ENCODE data around the gene CRIP3.

CRIP3 gene

DNA sequence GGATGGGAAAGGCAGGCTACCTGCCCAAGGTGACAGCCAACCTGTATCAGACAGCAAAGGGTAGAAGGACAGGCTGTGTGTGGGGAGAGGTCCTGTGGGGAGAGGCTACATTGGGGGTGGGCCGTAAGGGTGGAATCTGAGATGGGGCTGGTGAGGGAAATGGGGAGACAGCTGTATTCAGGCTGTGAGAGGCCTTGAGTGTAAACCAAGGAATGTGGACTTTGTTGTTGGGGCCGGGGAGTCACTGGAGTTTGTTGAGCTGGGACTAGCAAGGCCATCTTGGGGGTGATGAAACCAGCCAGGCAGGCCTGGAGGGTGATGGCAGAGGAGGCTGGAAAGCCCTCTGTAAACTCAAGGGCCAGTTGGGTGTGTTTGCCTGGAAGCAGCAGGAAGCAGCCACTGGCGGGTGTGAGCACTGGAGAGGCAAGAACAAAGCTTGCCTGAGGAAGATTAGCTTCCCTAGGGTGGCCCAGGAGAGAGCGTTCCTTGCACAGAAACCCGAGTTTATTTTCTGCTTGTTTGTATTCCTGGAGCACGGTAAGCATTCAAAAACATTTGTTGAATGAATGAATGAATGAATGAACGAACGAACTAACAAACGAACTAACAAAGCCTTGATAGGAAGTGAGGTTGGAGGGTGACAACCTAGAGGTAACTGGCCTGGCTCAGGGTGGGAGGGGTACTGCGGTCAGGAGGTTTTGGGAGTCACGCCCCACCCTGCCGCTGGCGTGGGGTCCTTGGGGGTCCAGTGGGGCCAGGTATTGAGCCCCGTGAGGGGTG is 46.4 kb downstream of the CRIP3 start:
- Histone ChIP-seq H3K27ac (ENCODE audit: low read depth, low read length) (no peak overlapping the region), H3K27me3 (ENCODE audit: low read length) (no peaks in the 10 kb centered on the region), H3K9me3 (ENCODE audit: insufficient read depth, low read length) (no peaks in the 10 kb centered on the region), H3F3A (ENCODE audit: insufficient read depth) (no peaks in the 10 kb centered on the region), H3K9ac (ENCODE audit: low read length) (no peak overlapping the region), H4K20me1 (ENCODE audit: low read depth, low read length) (no peaks in the 10 kb centered on the region), H3K36me3 (ENCODE audit: low read length) (no peaks in the 10 kb centered on the region), H3K4me3 (ENCODE audit: insufficient read depth, low read length, poor library complexity, severe bottlenecking) (no peak overlapping the region), H2AFZ (ENCODE audit: low read depth, low read length, severe bottlenecking) (no peak overlapping the region), H3K9me2 (replicated peaks; ENCODE audit: insufficient read depth, low read length) (no peaks in the 10 kb centered on the region), H3K4me2 (ENCODE audit: low read depth, low read length, poor library complexity, severe bottlenecking) (no peak overlapping the region), H3K79me2 (ENCODE audit: insufficient read depth, low read length) (no peaks in the 10 kb centered on the region)
- TF ChIP-seq, protein P1, sequence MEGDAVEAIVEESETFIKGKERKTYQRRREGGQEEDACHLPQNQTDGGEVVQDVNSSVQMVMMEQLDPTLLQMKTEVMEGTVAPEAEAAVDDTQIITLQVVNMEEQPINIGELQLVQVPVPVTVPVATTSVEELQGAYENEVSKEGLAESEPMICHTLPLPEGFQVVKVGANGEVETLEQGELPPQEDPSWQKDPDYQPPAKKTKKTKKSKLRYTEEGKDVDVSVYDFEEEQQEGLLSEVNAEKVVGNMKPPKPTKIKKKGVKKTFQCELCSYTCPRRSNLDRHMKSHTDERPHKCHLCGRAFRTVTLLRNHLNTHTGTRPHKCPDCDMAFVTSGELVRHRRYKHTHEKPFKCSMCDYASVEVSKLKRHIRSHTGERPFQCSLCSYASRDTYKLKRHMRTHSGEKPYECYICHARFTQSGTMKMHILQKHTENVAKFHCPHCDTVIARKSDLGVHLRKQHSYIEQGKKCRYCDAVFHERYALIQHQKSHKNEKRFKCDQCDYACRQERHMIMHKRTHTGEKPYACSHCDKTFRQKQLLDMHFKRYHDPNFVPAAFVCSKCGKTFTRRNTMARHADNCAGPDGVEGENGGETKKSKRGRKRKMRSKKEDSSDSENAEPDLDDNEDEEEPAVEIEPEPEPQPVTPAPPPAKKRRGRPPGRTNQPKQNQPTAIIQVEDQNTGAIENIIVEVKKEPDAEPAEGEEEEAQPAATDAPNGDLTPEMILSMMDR (IDR thresholded peaks at IDR 0.05; ENCODE audit: insufficient read depth, low read length, poor library complexity, severe bottlenecking), result no peak
- TF ChIP-seq EZH2phosphoT487 (conservative IDR thresholded peaks at IDR 0.05; ENCODE audit: low read length), result no peak

DNA sequence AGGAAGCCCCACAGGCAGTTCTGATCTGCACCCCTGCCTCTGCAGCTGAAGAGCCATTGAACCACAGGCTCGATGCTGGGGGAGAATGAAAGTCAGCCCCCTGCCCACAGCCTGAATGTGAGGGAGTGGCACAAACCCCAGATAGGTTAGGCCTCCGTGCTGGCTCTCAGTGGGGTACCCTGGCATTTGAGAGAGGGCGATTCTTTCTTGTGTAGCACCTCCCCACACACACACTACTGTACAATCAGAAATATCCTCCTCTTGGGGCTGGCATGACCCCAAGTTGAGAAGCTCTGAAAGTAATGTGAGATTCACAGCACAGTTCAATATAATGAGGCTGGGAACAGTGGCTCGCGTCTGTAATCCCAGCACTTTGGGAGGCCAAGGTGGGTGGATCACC is 47.4 kb downstream of the CRIP3 start:
- TF ChIP-seq, protein P1 (IDR thresholded peaks at IDR 0.05; ENCODE audit: insufficient read depth, low read length, poor library complexity, severe bottlenecking), result no peak
- no peak for TF ChIP-seq EZH2phosphoT487 (conservative IDR thresholded peaks at IDR 0.05; ENCODE audit: low read length)
- Histone ChIP-seq H4K20me1 (ENCODE audit: low read depth, low read length) (no peaks in the 10 kb centered on the region), H3K9me2 (replicated peaks; ENCODE audit: insufficient read depth, low read length) (no peaks in the 10 kb centered on the region), H3K36me3 (ENCODE audit: low read length) (no peaks in the 10 kb centered on the region), H3K27ac (ENCODE audit: low read depth, low read length) (no peak overlapping the region), H3K4me3 (ENCODE audit: insufficient read depth, low read length, poor library complexity, severe bottlenecking) (no peak overlapping the region), H3F3A (ENCODE audit: insufficient read depth) (no peaks in the 10 kb centered on the region), H3K9ac (ENCODE audit: low read length) (no peak overlapping the region), H2AFZ (ENCODE audit: low read depth, low read length, severe bottlenecking) (no peak overlapping the region), H3K79me2 (ENCODE audit: insufficient read depth, low read length) (no peaks in the 10 kb centered on the region), H3K9me3 (ENCODE audit: insufficient read depth, low read length) (no peaks in the 10 kb centered on the region), H3K4me2 (ENCODE audit: low read depth, low read length, poor library complexity, severe bottlenecking) (no peak overlapping the region), H3K27me3 (ENCODE audit: low read length) (no peaks in the 10 kb centered on the region)

DNA sequence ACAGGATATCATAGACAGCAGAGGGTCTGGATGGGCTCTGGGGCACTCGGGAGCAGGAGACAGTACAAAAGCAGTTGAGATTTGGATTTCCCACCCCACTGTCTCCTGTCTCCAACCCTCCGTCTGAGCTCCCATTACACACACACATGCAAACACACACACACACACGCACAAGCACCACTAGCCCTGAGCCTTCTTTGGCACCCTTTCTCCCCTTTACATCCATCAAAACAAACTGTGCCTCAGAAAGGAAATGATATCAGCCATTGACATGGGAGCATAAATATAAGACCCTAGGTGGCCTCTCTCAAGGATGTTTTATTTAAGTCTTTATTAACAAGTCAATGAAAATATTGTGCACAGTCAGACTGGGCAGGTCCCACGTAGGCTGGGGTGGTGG is 47.8 kb downstream of the CRIP3 start:
- Histone ChIP-seq H3K36me3 (ENCODE audit: low read length) (no peaks in the 10 kb centered on the region), H3F3A (ENCODE audit: insufficient read depth) (no peaks in the 10 kb centered on the region), H3K4me3 (ENCODE audit: insufficient read depth, low read length, poor library complexity, severe bottlenecking) (no peak overlapping the region), H3K4me2 (ENCODE audit: low read depth, low read length, poor library complexity, severe bottlenecking) (no peak overlapping the region), H4K20me1 (ENCODE audit: low read depth, low read length) (no peaks in the 10 kb centered on the region), H3K9ac (ENCODE audit: low read length) (no peak overlapping the region), H3K9me2 (replicated peaks; ENCODE audit: insufficient read depth, low read length) (no peaks in the 10 kb centered on the region), H3K9me3 (ENCODE audit: insufficient read depth, low read length) (no peaks in the 10 kb centered on the region), H3K27ac (ENCODE audit: low read depth, low read length) (no peak overlapping the region), H3K79me2 (ENCODE audit: insufficient read depth, low read length) (no peaks in the 10 kb centered on the region), H3K27me3 (ENCODE audit: low read length) (no peaks in the 10 kb centered on the region), H2AFZ (ENCODE audit: low read depth, low read length, severe bottlenecking) (no peak overlapping the region)
- TF ChIP-seq, protein P1 (IDR thresholded peaks at IDR 0.05; ENCODE audit: insufficient read depth, low read length, poor library complexity, severe bottlenecking), result no peak
- TF ChIP-seq EZH2phosphoT487 (conservative IDR thresholded peaks at IDR 0.05; ENCODE audit: low read length), result no peak

Data from SU-DHL-6 (cell line).